GM21447 (cell line): ENCODE results near the gene FOXP1.

Source experiments
- ATAC-seq: cut with Tn5 transposase; IDR thresholded peaks from one replicate; pipeline ENCODE4 v1.9.1; 2021; ENCODE audit not compliant: unreplicated experiment

FOXP1 gene

GRCh38 chr3:71138410-71138809 lies 445.1 kb downstream of the FOXP1 start:
- no peak for ATAC-seq

GRCh38 chr3:71136276-71136675 lies 447.3 kb downstream of the FOXP1 start:
- ATAC-seq: no peak

GRCh38 chr3:71135373-71136088 lies 448.0 kb downstream of the FOXP1 start:
- ATAC-seq: no peak

DNA sequence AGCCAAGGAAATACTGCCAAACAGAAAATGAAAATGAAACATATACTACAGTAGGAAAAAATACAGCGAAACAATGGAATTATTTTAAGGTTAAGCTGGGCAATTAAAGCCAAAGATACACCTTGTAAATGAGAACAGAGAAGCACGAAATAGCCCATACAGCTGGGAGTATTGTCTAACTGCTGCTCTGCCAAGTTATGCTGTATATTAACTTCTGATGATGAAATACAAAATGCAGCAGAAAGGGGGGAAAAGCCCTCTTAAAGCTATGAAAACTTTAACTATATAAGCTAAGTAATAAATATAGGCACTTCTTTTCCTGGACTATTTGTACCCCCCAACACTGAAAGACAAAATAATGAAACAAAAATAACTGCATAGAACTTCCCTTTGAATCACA lies 449.0 kb downstream of the FOXP1 start:
- ATAC-seq: no peak

DNA sequence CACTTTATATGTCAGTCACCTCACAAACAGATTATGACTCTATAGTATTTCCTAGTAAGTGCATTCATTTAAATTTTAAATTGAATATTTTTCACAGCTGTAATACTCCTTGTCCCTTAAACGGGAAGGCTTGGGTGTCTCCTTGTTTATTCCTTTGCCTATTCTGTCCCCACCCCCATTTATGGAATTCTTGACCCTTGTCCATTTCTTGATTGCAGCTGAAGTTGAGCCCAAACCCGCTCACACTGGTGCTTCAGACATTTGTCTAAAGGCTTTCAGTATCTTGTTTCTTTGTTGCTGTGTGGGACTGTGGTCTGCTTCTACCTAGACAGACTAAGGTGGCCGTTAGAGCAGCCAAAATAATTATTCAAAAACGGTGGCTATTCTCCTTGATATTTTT lies 449.7 kb downstream of the FOXP1 start:
- ATAC-seq: no peak

- no peak for ATAC-seq
These were observed 450.4 kb downstream of the FOXP1 start for GRCh38 chr3:71132995-71133730.

DNA sequence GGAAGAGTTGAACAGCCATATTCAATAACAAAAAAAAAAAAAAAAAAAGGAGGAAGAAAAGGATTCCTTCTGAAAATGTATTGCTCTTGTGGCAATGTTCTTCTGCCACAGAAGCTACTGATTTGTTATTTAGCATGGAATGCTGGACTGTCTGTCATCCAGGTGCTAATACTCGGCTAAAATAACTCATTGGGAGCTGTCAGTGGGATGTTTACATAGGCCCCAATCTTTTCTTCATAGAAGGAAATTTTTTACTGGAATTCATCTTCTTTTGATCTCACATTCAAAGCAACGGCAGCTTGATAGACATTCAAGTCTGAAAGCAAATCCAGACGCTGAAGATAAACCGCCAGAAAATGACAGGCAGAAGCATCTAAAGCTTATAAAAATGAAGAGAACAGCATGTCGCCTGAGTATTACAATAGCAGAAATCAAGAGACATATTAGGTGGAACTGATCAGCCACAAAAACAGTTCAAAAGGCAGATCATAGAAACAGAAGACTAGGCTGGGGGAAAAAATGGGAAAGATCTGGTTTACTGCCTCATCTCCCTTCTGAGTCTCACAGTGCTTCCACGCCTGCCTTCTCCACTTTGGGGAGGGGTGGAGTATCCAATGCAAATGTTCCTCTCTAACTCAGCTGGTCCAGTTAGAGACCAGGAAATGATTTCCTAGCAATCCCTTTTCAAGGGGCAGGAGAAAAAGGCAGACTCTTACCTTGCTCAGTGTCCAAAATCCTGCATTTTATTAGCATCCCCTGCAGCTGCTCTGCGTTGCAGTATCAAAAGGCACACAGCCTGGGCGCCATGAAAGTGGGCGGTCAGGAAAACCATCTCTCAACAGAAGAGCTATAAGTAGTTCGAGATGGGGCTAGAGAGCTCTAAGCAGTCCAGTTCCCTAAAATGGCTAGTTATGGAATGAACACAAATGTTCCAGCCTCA lies 451.9 kb downstream of the FOXP1 start:
- ATAC-seq: no peak

GRCh38 chr3:71130471-71131374 lies 452.8 kb downstream of the FOXP1 start:
- ATAC-seq: peak; percentile 78

DNA sequence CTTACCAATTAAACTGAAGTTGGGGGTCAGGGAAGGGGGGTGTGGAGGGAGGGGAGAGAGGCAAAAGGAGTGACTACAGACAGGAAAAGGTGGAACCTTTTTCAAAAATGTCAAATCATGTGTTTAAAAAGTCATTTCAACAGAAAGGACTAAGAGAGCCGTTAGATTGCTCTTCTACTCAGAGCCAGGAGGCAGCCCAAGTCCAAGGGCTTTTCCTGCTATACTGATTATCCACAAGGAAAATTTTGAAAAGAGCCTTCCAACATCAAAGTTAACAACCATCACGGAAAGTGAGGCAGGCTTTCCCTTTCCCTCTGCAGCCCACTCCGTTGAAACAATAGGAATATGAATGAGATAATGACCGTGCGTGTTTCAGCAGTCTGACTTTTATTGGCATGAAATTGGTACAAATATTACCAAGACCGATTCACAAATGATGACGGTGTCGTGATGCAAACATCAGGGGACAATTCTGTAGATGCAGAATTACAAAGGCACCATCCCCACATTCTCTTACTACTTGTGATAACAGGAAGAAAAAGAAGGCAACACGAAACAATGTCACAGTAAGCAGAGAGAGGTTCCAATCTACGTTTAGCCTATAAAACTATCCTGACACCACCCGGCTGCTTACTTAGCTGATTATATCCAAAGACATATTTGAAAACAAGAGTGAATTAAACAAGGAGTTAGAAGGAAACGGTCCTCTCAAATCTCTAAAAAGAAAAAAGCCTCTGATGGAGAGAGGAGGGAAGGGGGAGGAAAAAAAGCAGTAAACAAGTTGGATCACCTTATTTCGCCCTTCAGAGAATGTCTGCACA lies 453.7 kb downstream of the FOXP1 start:
- no peak for ATAC-seq

- ATAC-seq: no peak
These were observed 454.6 kb downstream of the FOXP1 start for GRCh38 chr3:71128961-71129360.

- ATAC-seq: no peak
These were observed 455.7 kb downstream of the FOXP1 start for GRCh38 chr3:71127844-71128243.

- no peak for ATAC-seq
These were observed 456.3 kb downstream of the FOXP1 start for GRCh38 chr3:71127052-71127831.

GRCh38 chr3:71125738-71126137 lies 457.8 kb downstream of the FOXP1 start:
- no peak for ATAC-seq

DNA sequence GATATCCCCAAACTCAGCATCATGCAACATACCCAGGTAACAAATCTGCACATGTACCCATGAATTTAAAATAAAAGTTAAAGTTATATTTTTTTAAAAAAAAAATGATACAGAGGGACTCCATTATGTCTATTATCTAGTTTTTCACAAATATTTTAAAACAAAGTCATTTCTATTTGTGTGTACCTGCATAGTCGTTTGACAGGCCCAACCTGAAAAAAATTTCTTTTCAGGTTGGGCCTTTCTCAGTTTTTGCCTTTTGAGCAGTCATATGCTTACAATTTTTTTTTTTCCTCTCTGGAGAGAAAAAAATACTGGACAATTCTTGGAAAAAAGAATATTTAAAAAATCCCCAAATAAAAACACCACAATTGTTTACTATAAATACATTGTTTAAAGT lies 459.5 kb downstream of the FOXP1 start:
- no peak for ATAC-seq

DNA sequence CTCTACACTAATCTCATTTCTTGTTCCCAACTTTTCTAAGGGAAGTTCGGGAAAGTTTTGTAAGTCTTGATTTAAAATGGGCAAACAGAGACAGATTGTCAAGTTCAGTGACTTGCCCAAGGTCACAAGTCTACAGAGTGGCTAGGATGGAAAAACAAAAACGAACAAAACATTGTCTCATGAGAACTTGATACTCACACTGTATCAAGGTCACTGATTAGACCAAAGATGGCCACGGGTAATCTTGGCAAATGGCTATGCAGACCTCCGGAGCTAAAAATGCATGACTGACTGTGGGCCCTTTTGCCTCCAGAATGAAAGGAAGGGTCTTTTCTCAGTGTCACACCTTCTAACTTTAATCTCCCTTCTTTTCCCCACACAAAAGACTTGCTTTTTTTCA lies 460.9 kb downstream of the FOXP1 start:
- ATAC-seq: no peak

DNA sequence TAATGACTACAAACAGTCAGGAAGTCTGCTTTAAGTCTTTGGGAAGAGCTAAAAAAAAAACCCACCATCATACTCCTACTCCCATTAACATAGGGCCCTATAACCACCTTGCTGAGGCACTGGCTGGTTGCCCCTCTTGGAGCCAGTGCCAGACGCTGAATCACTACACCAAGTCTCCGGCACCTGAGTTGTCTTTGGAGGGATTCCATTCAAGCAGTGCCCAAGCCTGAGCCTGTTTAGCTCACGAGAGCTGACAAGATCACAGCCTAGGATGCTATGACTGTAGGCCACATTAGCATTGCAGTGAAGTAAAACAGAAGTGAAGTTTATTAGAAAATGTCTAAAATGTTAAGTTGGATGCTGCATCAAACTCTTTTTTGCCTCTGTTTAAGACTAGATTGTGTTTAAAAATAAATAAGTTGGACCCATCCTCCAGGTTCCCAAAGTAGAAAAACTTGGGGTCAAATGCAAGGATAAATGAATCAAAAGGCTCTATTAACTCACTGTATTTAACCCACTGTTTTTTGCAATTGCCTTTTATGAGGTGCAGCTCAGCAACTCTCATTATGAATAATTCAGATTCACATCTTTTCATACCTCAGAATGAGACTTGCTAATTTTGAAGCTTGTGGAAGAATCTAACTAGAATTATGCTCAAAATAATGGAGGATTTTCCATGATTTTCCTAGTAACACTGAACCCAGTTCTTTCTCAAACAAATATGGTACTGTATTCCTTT lies 461.9 kb downstream of the FOXP1 start:
- ATAC-seq: no peak

GRCh38 chr3:71120012-71120411 lies 463.5 kb downstream of the FOXP1 start:
- no peak for ATAC-seq

DNA sequence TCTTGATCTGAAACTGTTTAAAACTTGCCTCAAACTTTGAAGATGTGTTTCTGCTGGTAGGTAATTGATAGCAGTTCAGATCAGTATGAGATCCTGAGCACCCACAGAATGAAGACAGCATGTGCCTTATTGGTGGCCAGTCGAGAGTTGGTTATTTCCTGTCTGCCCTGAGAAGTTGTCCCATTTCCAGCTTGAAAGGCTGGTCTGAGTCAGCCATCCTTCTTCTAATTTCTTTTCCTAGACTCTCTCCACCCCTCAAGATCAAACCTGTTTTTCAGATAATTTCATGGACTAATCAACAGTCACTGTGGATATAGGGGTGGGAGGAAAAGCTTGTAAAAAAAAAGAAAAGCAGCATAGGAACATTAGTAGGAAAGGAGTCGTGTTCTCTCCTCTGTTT lies 464.4 kb downstream of the FOXP1 start:
- no peak for ATAC-seq
